GM12872 (cell line): ENCODE results near the gene SLC25A34.

Experiments used
- TF ChIP-seq, protein P1 (sequence below): IDR thresholded peaks from 3 replicates; pipeline ENCODE4 v1.5.1; 2011; ENCODE audit warnings: low read depth, mild to moderate bottlenecking, low read length, moderate library complexity; ENCODE audit not compliant: insufficient read depth

SLC25A34 gene

DNA sequence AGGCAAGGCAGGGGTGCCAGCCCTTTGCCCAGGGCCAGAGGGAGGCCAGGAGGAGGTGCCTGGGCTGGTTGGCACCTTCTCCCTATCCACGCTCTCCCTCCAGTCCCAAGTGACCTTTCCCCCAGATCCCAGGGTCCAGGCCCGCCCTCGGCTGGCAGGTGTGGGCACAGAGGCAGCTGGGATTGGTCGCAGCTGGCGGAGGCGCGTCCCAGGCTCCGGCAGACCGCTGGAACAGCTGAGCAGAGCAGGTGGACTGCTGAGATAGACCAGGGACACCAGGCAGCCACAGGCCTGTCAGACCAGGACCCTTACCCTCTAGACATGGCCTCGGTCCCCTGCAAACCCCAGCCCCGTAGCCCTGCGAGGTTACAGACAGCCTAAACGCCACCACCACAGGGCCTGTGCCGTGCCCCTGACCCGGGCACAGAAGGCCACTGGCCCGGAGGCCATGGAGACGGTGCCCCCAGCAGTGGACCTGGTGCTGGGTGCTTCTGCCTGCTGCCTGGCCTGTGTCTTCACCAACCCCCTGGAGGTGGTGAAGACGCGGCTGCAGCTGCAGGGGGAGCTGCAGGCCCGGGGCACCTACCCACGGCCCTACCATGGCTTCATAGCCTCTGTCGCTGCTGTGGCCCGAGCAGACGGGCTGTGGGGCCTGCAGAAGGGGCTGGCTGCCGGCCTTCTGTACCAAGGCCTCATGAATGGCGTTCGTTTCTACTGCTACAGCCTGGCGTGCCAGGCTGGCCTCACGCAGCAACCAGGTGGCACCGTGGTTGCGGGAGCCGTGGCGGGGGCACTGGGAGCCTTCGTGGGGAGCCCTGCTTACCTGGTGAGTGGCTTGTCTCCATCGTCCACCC, at the start of gene SLC25A34:
Gene SLC25A34 (plus strand): TSS at position 221 of the 854 bp plus-strand sequence. CDS start 228 bp downstream, at position 449.
- TF ChIP-seq, protein P1, sequence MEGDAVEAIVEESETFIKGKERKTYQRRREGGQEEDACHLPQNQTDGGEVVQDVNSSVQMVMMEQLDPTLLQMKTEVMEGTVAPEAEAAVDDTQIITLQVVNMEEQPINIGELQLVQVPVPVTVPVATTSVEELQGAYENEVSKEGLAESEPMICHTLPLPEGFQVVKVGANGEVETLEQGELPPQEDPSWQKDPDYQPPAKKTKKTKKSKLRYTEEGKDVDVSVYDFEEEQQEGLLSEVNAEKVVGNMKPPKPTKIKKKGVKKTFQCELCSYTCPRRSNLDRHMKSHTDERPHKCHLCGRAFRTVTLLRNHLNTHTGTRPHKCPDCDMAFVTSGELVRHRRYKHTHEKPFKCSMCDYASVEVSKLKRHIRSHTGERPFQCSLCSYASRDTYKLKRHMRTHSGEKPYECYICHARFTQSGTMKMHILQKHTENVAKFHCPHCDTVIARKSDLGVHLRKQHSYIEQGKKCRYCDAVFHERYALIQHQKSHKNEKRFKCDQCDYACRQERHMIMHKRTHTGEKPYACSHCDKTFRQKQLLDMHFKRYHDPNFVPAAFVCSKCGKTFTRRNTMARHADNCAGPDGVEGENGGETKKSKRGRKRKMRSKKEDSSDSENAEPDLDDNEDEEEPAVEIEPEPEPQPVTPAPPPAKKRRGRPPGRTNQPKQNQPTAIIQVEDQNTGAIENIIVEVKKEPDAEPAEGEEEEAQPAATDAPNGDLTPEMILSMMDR: no peak

DNA sequence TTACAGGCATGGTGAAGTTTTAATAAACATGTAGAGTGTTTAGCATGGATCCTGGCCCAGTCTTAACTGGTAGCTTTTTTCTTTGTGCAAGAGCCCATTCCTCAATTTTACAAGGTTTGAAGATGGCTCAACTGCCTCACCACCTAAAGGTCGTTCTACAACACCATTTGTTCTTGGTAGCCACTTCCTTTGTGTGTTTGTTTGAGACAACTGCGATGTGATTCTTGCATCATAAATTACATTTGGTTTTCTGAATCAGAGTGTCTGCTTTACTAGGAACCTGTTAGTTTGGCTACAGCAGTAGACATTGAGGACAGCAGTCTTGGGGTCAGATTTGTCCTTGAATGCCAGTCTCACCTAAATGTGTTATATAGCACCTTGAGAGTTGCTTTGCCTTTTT, 48.6 kb upstream of the SLC25A34 start:
- TF ChIP-seq, protein P1: no peak

DNA sequence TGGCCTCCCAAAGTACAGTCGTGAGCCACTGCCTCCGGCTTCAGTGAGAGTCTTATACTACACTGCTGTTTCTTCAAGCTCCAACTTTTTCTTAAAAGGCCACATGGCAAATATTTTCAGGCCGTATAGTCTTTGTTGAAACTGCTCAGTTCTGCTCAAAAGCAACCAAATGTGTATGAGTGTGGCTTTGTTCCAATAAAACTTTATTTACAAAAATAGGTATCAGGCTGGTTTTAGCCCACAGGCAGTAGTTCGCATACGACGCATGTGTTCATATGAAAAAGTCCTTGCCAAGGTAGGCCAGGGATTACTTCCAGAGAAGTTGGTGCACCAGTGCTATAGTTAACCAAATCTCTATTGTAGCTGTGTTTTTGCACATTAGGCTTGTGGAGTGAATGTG, 45.7 kb upstream of the SLC25A34 start:
- TF ChIP-seq, protein P1: no peak

DNA sequence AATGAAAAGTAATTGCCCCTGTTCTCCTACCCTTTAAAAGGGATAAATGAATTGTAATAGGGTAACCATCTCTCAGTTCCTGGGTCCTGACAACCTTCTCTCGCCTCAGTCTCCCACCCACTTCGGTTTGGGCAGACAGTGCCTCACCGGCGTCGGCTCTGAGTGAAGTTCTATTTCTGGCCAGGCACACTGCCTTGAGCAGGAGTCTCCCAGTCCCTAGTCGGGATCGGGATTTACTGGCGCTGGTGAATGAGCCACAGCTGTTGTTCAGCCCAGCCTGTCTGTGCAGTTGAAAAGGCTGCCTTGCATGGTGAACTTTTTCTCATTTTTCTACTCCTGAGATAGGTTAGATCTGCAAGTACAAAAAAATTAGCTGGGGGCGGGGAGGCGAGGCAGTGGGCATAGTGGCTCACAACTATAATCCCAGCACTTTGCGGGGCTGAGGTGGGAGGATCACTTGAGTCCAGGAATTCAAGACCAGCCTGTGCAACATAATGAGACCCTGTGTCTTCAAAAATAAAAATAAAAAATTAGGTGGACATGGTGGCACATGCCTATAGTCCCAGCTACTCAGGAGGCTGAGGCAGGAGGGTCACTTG, 44.5 kb upstream of the SLC25A34 start:
- TF ChIP-seq, protein P1: no peak

DNA sequence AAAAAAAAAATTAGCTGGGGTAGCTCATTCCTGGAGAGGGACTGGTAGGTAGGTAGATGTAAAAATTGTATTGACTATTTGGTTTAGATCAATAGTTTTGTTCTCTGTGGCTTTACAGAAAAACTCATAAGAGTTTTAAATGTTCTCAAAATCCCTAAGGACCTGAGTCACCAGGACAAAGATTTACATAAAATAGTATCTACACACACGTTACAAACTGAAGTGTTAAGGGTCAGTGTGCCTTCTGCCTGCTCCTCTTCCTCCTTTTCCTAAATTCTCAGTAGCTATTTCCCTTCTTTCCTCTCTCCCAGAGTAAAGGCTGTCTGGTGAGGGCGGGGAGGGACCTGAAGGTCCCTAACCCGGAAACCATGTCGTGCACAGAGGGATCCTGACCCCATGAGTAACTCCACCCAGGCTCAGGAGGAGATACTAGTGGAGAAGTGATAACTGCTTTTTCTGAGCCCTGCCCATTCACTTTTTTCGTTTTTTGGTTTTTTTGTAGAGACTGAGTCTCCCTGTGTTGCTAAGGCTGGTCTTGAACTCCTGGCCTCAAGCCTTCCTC, 43.9 kb upstream of the SLC25A34 start:
- TF ChIP-seq, protein P1: no peak

DNA sequence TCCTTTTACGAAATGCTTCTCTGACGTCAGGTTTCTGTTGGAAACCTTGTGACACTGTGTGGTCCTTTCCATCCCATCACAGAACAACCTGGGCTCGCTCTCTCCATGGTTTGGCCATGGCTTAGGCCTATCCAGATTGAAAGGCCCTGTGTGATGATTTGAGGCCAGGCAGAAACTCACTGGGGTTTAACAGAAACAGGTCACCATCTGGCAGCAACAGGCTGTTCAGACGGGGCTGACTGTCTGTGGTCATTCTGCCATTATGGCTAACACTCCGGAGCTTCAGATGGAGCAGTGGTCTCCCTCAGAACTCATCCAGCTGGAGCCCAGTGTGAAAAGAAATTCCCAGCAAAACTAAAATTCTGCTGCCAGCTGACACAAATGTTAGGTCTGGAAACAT, 42.7 kb upstream of the SLC25A34 start:
- TF ChIP-seq, protein P1: no peak

DNA sequence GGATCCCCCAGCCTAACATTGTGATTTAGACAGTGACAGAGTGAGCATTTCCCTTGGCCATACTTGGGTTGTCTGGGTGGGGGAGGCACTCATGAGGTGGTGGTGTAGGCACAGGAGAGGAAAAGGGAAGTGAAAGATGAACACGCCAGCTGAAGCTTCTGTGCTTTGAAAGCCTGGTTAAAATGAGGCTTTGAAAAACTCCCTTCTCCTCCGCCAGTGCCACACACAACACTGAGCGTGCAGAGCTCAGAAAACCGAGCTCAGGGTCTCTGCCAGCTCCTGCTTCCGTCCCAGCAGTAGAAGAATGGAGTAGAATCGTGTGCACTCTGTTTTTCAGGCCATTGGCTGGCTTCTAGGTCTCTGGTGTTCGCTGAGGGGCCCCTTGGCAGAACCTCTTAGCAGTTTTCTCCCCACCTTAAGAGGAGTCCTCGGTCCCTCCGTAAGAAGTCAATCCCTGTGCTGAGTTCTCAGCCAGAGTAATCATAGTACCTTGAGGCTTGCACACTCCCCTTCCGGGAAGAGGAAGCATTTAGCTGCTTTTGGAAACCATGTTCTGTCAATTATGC, 39.0 kb upstream of the SLC25A34 start:
- TF ChIP-seq, protein P1: no peak
